SK-N-SH treated with all-trans-retinoic acid at 6 μM for 48 hours (cell line): ENCODE measurements around the gene SLC9A2.

ENCODE experiments used
- ATAC-seq: fragments of 200-7000 bp; cut with Tn5 transposase; 3 replicates; pipeline ENCODE4 v1.9.1; 2020; ENCODE audit warnings: mild to moderate bottlenecking, moderate library complexity
- ARNTL ChIP-seq: fragments of 450-650 bp; formaldehyde crosslinking; IDR thresholded peaks from 2 replicates; pipeline ENCODE4 v1.5.0; 2020; ENCODE audit warnings: low read depth, mild to moderate bottlenecking, moderate library complexity, borderline replicate concordance
- BACH2 ChIP-seq: fragments of 250-450 bp; sonication (Bioruptor Pico); IDR thresholded peaks from 2 replicates; pipeline ENCODE4 v1.9.0; 2021; ENCODE audit warnings: mild to moderate bottlenecking, borderline replicate concordance
- CSDC2 ChIP-seq: fragments of 250-450 bp; sonication (Bioruptor Pico); IDR thresholded peaks from 2 replicates; pipeline ENCODE4 v1.5.0; 2020; ENCODE audit warnings: mild to moderate bottlenecking, moderate library complexity
- ESRRG ChIP-seq: fragments of 250-450 bp; sonication (Bioruptor Pico); IDR thresholded peaks from 2 replicates; pipeline ENCODE4 v1.6.1; 2021; ENCODE audit warnings: mild to moderate bottlenecking
- GLIS3 ChIP-seq: fragments of 250-450 bp; sonication (Bioruptor Pico); IDR thresholded peaks from 2 replicates; pipeline ENCODE4 v1.5.0; 2020; ENCODE audit warnings: mild to moderate bottlenecking, moderate library complexity
- ISL1 ChIP-seq: fragments of 250-450 bp; sonication (Bioruptor Pico); IDR thresholded peaks from 2 replicates; pipeline ENCODE4 v2.1.2; 2022; ENCODE audit warnings: mild to moderate bottlenecking, moderate library complexity
- OSR1 ChIP-seq: fragments of 250-450 bp; sonication (Bioruptor Pico); IDR thresholded peaks from 2 replicates; pipeline ENCODE4 v1.8.0; 2022; ENCODE audit warnings: moderate library complexity, mild to moderate bottlenecking, inconsistent platforms
- PPARA ChIP-seq: fragments of 250-450 bp; sonication (Bioruptor Pico); IDR thresholded peaks from 2 replicates; pipeline ENCODE4 v1.5.0; 2020; ENCODE audit warnings: mild to moderate bottlenecking, borderline replicate concordance
- RARB ChIP-seq: fragments of 250-450 bp; sonication (Bioruptor Pico); IDR thresholded peaks from 2 replicates; pipeline ENCODE4 v1.8.0; 2021; ENCODE audit warnings: mild to moderate bottlenecking, moderate library complexity
- SNAI2 ChIP-seq: fragments of 250-450 bp; sonication (Bioruptor Pico); IDR thresholded peaks from 2 replicates; pipeline ENCODE4 v1.5.0; 2020; ENCODE audit warnings: mild to moderate bottlenecking, moderate library complexity
- TCF4 ChIP-seq: fragments of 250-450 bp; sonication (Bioruptor Pico); IDR thresholded peaks from 2 replicates; pipeline ENCODE4 v1.8.0; 2021; ENCODE audit warnings: mild to moderate bottlenecking, moderate library complexity, borderline replicate concordance
- ZC3H10 ChIP-seq: fragments of 250-450 bp; sonication (Bioruptor Pico); IDR thresholded peaks from 2 replicates; pipeline ENCODE4 v1.5.1; 2021; ENCODE audit warnings: mild to moderate bottlenecking, moderate library complexity
- ZFP30 ChIP-seq: fragments of 450-650 bp; formaldehyde crosslinking; IDR thresholded peaks from 2 replicates; pipeline ENCODE4 v1.5.0; 2022; ENCODE audit warnings: mild to moderate bottlenecking, moderate library complexity
- ZNF565 ChIP-seq: fragments of 450-650 bp; formaldehyde crosslinking; conservative IDR thresholded peaks from 2 replicates; pipeline ENCODE4 v1.5.0; 2020; ENCODE audit warnings: low read depth, mild to moderate bottlenecking, moderate library complexity
- ZNF70 ChIP-seq: fragments of 450-650 bp; formaldehyde crosslinking; IDR thresholded peaks from 2 replicates; pipeline ENCODE4 v1.5.0; 2020; ENCODE audit warnings: mild to moderate bottlenecking, moderate library complexity
- ZNF8 ChIP-seq: fragments of 450-650 bp; formaldehyde crosslinking; IDR thresholded peaks from 2 replicates; pipeline ENCODE4 v1.5.0; 2020; ENCODE audit warnings: mild to moderate bottlenecking, moderate library complexity
- TF ChIP-seq, protein P1 (sequence below): fragments of 250-450 bp; sonication (Bioruptor Pico); IDR thresholded peaks from 2 replicates; pipeline ENCODE4 v1.5.0; 2020; ENCODE audit warnings: mild to moderate bottlenecking, moderate library complexity
- TF ChIP-seq, protein P2 (sequence below): fragments of 250-450 bp; sonication (Bioruptor Pico); IDR thresholded peaks from 2 replicates; pipeline ENCODE4 v1.8.0; 2021; ENCODE audit warnings: low read depth, mild to moderate bottlenecking, moderate library complexity, borderline replicate concordance
- TF ChIP-seq, protein P3 (sequence below): fragments of 250-450 bp; sonication (Bioruptor Pico); IDR thresholded peaks from 2 replicates; pipeline ENCODE4 v1.5.1; 2021; ENCODE audit warnings: mild to moderate bottlenecking, moderate library complexity
- TF ChIP-seq, protein P4 (sequence below): fragments of 250-450 bp; sonication (Bioruptor Pico); IDR thresholded peaks from 2 replicates; pipeline ENCODE4 v1.5.1; 2020; ENCODE audit warnings: low read depth, mild to moderate bottlenecking, moderate library complexity

SLC9A2 gene

DNA sequence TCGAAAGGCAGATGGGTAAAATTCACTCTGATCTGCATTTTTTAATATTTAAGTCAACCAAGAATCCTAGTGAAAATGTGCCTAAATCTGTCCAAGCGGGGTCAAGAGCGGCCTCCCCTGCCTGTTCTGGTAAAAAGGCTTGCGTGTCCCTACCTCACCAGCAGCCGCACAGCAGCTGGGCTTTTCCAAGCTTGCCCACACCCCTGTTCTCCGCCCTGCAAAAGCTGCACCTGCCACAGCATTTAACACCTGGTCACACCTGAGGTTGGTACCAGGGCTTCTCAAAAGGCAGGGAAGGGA lies 116.7 kb downstream of the SLC9A2 start:
- peak; percentile 74 for ATAC-seq
- TF ChIP-seq ESRRG (no peak), ARNTL (no peak), ZNF8 (CRISPR knock-in tag) (no peak), GLIS3 (no peak), TCF4 (CRISPR knock-in tag) (no peak), ISL1 (no peak), ZNF70 (CRISPR knock-in tag) (no peak), OSR1 (CRISPR knock-in tag) (no peak), ZC3H10 (CRISPR knock-in tag) (no peak), BACH2 (no peak), PPARA (no peak), ZNF565 (CRISPR knock-in tag) (no peak)
- TF ChIP-seq, protein P1, sequence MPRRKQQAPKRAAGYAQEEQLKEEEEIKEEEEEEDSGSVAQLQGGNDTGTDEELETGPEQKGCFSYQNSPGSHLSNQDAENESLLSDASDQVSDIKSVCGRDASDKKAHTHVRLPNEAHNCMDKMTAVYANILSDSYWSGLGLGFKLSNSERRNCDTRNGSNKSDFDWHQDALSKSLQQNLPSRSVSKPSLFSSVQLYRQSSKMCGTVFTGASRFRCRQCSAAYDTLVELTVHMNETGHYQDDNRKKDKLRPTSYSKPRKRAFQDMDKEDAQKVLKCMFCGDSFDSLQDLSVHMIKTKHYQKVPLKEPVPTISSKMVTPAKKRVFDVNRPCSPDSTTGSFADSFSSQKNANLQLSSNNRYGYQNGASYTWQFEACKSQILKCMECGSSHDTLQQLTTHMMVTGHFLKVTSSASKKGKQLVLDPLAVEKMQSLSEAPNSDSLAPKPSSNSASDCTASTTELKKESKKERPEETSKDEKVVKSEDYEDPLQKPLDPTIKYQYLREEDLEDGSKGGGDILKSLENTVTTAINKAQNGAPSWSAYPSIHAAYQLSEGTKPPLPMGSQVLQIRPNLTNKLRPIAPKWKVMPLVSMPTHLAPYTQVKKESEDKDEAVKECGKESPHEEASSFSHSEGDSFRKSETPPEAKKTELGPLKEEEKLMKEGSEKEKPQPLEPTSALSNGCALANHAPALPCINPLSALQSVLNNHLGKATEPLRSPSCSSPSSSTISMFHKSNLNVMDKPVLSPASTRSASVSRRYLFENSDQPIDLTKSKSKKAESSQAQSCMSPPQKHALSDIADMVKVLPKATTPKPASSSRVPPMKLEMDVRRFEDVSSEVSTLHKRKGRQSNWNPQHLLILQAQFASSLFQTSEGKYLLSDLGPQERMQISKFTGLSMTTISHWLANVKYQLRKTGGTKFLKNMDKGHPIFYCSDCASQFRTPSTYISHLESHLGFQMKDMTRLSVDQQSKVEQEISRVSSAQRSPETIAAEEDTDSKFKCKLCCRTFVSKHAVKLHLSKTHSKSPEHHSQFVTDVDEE, result no peak
- TF ChIP-seq, protein P2, sequence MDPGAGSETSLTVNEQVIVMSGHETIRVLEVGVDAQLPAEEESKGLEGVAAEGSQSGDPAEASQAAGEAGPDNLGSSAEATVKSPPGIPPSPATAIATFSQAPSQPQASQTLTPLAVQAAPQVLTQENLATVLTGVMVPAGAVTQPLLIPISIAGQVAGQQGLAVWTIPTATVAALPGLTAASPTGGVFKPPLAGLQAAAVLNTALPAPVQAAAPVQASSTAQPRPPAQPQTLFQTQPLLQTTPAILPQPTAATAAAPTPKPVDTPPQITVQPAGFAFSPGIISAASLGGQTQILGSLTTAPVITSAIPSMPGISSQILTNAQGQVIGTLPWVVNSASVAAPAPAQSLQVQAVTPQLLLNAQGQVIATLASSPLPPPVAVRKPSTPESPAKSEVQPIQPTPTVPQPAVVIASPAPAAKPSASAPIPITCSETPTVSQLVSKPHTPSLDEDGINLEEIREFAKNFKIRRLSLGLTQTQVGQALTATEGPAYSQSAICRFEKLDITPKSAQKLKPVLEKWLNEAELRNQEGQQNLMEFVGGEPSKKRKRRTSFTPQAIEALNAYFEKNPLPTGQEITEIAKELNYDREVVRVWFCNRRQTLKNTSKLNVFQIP (CRISPR knock-in tag), result no peak

DNA sequence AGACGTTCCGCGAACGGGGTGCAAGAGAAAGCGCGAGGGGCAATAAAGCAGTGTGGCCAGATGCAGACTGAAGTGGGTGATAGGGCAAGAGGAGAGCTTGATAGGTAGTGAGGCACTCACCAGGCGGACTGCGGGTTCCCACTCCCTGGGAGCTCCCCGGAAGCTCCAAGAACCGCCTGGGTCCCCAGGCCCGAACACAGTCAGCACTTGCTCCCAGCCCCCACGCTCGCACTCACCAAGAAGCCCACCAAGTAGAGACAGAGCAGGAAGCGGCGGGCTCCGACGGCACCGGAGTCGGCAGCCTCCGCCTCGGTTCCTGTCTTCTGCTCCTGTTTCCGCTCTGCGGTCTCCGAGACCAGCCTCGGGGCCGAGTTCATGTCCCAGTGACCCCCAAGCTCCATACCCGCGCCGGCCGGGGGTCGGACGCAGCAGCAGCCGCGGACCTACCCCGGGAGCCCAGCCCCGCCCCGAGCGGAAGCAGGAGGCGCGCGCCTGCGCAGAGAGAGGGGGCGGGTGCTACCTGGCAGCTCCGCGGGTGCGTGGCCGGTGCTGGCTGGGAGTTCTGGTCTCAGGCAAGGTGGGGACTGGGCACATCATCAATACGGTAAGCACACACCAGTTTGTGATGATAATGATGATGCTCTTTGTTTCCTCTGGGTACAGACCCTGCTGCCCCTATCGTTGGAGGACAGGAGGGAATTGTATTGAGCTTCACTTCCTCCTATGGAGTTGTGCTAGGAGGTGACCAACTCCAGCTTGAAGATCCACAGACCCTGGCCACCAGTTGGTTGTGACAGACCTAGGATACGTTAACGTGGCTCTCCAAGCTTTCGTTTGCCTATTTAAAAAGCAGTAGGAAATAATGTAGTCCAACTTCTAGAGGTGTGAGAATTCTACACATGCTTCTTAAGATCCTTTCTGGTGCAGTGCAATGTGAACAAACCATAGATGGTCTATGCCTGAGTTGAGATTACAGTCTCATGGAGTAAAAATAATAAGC lies 117.4 kb downstream of the SLC9A2 start:
- ATAC-seq, result peak; percentile 96

More for the DNA sequence above, 117.4 kb downstream of the SLC9A2 start:
- TF ChIP-seq ZNF70 (CRISPR knock-in tag) (no peak), TCF4 (CRISPR knock-in tag) (no peak), ZFP30 (CRISPR knock-in tag) (no peak), ZNF8 (CRISPR knock-in tag) (no peak), BACH2 (no peak), SNAI2 (CRISPR knock-in tag) (no peak), GLIS3 (no peak), ZC3H10 (CRISPR knock-in tag) (no peak), CSDC2 (CRISPR knock-in tag) (no peak), RARB (no peak), PPARA (no peak), ZNF565 (CRISPR knock-in tag) (no peak)
- TF ChIP-seq, protein P1, result no peak
- TF ChIP-seq, protein P3, sequence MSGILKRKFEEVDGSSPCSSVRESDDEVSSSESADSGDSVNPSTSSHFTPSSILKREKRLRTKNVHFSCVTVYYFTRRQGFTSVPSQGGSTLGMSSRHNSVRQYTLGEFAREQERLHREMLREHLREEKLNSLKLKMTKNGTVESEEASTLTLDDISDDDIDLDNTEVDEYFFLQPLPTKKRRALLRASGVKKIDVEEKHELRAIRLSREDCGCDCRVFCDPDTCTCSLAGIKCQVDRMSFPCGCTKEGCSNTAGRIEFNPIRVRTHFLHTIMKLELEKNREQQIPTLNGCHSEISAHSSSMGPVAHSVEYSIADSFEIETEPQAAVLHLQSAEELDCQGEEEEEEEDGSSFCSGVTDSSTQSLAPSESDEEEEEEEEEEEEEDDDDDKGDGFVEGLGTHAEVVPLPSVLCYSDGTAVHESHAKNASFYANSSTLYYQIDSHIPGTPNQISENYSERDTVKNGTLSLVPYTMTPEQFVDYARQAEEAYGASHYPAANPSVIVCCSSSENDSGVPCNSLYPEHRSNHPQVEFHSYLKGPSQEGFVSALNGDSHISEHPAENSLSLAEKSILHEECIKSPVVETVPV, result no peak
- TF ChIP-seq, protein P4, sequence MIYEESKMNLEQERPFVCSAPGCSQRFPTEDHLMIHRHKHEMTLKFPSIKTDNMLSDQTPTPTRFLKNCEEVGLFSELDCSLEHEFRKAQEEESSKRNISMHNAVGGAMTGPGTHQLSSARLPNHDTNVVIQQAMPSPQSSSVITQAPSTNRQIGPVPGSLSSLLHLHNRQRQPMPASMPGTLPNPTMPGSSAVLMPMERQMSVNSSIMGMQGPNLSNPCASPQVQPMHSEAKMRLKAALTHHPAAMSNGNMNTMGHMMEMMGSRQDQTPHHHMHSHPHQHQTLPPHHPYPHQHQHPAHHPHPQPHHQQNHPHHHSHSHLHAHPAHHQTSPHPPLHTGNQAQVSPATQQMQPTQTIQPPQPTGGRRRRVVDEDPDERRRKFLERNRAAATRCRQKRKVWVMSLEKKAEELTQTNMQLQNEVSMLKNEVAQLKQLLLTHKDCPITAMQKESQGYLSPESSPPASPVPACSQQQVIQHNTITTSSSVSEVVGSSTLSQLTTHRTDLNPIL (CRISPR knock-in tag), result no peak
- TF ChIP-seq, all 23 proteins: peak for 0
